Stimulated activated CD8-positive, alpha-beta memory T cell treated with anti-CD3 and anti-CD28 coated beads, Interleukin-7, amount 100 ng/mL, for 1 hour (primary cell): Measurements from ENCODE around the gene INPP4B.
"Not testable (repeated sequence)": the region's sequence is repeated elsewhere in the genome, so short reads cannot be mapped to it uniquely, and the experiment has no call there.

Experiments used
- DNase-seq, 2 donors: peaks; one replicate each; pipeline ENCODE4 v3.0.0-alpha.2; 2020; ENCODE audit warnings: low read depth in 2 of 2

INPP4B gene

GRCh38 chr4:142683997-142684396 lies 162.1 kb downstream of the INPP4B start:
- no peak for DNase-seq

GRCh38 chr4:142683503-142683902 lies 162.6 kb downstream of the INPP4B start:
- no peak for DNase-seq

DNA sequence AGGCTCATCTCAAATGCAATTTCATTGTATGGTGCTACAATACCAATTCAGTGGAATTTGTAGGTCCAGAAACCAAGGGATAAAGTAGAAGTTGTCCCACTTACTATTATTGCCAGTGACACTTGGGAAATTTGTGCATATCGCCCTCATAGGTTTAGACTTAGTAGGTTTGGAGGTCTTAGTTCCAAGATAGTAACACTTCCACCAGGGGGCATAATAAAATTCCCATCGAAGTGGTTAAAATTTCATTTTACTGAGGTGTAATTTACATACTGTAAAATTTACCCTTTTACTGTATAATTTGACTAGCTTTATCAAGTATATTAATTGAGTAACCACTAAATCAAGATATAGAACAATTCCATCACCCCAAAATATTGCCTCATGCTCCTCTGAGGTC lies 174.6 kb downstream of the INPP4B start:
- DNase-seq, result no peak

DNA sequence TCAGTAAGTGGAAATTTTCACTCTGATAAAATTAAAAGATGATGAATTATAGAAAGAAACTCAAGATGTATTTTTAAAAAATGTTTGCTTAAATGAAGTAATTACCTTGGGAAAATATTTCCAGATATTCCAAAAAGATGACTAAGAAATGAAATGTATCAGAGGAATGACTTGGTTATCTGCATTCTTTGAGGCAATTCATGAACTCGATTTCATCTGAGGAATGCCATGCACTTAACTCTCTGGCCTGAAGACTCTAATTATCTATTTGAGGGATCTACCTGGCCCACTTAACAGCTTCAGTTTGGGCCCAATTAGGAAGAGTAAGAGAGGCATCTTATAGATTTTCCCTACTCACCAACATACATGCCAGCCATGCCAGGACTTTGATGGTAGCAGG lies 182.3 kb downstream of the INPP4B start:
- no peak for DNase-seq

DNA sequence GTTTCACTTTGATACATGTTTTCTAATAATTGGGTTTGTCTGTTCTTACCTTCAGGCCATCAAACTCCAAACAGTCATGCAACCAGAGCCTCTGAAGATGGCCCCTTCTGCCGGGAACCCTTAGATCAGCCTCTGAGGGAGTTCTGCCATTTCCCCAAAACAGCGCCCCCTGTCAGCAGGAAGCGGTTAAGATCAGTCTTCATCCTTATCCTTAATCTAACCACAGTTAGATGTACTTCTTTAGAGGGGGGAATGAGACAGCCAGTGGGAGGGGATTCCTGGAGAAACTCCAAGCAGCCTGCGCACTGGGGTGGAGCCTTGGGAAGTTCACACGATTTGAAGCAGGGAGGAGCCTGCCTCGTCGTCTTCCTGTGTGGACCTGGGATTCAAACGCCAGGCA lies 185.4 kb downstream of the INPP4B start:
- DNase-seq, result no peak

DNA sequence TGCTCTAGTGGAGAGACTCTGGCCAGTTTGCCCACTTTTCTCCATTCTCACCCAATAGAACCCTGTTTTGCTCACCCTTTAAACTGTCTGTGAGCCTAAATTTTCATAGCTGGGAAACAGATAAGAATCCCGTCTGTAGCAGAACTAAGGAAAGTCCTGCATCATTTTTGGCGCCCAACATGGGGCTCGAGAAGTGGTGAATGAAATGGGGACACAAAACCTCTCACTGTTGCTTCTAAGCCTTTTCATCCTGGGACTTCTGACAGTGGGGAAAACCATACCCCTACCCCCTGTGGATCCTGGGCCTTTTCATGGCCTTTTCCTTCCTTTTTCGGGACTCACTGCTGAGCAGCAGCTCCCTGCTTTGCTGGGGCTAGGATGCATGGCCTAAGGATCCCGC lies 189.9 kb downstream of the INPP4B start:
- no peak for DNase-seq

DNA sequence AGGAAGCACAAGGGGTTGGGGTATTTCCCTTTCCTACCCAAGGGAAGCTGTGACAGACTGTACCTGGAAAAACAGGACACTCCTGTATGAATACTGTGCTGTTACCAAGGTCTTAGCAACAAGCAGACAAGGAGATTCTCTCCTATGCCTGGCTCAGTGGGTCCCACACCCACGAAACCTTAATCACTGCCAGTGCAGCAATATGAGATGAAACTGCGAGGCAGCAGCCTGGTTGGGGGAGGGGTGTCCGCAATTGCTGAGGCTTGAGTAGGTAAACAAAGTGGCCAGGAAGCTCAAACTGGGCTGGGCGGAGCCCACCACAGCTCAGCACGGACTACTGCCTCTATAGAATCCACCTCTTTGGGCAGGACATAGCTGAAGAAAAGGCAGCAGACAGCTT lies 197.7 kb downstream of the INPP4B start:
- no peak for DNase-seq

DNA sequence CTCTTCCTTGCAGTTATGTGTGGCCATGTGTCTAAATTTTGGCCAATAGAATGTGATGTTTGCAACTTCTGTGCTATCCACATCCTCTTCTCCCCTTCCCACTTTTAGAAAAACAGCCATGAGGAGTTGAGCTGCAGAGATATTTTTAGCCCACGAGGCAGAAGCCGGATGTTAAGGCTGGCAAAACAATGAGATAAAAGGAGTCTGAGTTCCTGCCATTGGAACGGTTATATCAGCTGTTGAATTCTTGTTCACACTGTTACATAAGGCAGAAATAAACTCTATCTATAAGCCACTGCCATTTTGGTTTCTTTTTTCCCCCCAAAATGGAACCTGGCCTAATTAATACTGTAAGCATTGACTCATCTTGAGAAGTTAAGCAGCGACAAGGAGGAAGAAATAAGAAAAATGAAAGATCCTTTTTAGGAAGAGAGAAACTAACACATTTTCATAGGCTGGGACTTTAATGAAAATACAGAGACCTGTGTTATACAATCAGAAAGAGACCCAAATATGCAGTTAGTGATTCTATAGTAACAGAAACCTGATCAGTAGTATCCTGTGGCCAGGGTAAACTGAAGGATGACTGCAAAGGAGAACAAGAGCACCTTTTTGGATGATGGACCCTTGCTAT lies 200.5 kb downstream of the INPP4B start:
- DNase-seq, result no peak

DNA sequence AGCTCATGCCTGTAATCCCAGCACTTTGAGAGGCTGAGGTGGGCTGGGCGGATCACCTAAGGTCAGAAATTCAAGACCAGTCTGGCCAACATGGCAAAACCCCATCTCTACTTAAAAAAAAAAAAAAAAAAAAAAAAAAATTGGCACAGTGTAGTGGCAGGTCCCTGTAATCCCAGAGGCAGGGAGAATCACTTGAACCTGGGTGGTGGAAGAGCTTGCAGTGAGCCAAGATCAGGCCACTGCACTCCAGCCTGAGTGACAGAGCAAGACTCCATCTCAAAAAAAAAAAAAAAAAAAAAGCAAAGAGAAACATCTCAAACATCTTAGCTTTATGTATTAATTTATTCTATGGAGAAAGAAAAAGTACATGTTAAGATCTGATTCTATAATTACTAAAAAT lies 201.5 kb downstream of the INPP4B start:
- not testable (repeated sequence) for DNase-seq

- no peak for DNase-seq
Measured at GRCh38 chr4:142637614-142638013, 208.5 kb downstream of the INPP4B start.

DNA sequence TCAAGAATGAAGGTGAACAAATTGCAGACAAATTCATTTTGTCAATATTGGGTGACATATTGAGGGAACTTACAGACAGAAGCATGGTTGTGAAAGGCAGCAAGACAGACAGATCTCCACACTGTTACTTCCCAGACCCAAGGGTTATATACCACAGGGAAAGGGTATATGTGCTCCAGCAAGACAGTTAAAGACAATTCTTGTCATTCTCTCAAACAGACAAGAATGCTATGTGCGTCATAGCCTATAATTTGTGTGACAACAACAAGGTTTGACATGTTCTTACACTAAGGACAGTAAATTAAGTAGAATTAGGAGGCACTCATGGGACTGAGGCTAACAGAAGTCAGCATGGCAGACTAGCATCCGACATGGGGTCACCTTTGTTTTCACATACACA lies 214.3 kb downstream of the INPP4B start:
- no peak for DNase-seq

DNA sequence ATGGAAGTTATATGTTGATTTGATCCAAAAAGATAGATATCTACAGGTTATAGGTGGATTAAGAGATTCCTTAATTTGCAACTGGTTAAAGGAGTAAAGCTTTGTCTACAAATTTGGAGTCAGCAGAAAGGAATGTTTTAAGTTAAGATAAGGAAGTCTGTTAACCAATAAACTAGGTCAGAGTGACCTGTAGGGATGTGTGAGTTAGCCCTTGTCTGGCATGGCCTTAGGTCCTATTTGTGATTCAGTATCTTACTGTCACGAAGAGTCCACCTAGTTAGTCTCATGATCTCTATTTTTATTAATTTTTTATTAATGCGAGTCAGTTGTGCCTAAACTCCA lies 230.8 kb downstream of the INPP4B start:
- DNase-seq, result no peak

GRCh38 chr4:142614621-142615323 lies 231.3 kb downstream of the INPP4B start:
- DNase-seq, result no peak

GRCh38 chr4:142607976-142608375 lies 238.1 kb downstream of the INPP4B start:
- DNase-seq, result no peak

DNA sequence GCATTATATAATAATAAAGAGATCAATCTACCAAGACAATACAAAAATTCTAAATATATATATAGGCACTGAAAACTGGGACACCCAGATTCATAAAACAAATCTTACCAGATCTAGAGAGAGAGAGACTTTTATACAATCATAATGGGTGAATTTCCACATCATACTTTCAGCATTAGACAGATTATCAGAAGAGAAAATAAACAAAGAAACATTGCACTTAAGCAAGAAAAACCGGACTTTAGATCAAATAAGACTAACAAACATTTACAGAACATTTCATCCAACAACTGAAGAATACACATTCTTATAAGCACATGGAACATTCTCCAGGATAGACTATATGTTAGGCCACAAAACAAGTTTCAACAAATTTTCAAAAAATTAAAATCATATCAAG lies 245.1 kb downstream of the INPP4B start:
- no peak for DNase-seq

- no peak for DNase-seq
Measured at GRCh38 chr4:142598132-142598531, 248.0 kb downstream of the INPP4B start.

DNA sequence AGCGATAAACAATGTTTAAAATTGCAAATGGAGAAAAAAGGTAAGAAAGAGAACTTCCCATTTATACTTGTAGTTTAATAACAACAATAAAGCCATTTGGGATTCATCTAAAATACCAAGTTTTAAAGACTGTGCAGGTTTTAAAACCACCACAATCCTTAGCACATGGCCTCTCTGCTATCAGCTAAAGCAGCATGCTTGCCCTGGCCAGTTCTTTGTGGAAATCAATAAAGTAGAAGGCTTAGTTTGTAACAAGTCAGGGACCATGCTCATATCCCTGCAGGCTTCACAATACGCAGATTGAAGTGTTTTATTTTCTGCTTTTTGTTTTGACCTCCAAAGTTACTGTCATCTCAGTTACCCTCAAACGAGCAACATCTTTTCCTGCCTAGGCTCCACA lies 249.5 kb downstream of the INPP4B start:
- DNase-seq, result no peak

DNA sequence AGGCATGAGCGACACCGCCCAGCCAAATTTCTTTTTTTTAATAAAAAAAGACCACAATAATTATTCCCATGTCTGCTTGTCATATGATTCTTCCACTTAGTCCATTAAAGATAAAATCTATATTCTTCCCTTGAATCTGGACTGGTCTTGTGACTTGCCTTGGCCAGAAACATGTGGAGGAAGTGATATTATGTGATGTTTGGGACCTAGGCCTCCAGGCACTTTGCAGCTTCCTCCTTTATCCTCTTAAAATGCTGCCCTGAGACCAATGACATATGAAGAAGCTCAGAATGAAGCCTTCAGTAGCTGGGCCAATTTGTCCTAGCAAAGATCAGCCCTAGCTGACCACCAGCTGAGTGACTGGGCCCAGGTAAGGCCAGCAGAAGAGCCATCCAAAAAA lies 250.0 kb downstream of the INPP4B start:
- DNase-seq, result no peak

DNA sequence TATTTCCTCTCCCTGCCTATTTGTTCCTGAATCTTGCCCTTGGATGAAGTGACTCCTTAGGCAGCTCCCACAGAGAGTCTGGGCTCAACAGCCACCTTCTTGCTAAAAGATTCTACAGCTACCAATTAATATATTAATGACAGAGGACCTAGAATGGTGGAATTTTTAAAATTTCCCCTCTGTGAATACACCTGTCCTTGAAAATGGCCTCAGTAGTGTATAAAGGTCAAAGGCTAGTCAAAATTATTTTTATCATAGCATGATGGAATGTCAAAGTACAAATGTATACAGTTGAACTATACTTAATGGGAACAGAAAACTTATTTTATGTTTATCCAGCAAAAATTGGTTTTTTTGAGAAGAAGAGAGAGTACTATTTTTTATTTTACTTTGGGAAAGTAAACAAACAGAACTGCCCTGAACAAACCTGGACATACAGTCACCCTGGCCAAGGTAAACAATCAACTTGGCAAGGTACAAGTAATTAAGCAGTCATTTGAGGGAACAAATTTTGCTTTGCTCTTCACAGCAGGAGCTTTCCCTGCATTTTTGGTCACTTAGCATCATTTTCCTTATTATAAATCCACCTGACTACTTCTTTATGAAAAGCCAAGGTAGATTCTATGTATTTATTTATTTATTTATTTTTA lies 250.8 kb downstream of the INPP4B start:
- DNase-seq, result no peak

DNA sequence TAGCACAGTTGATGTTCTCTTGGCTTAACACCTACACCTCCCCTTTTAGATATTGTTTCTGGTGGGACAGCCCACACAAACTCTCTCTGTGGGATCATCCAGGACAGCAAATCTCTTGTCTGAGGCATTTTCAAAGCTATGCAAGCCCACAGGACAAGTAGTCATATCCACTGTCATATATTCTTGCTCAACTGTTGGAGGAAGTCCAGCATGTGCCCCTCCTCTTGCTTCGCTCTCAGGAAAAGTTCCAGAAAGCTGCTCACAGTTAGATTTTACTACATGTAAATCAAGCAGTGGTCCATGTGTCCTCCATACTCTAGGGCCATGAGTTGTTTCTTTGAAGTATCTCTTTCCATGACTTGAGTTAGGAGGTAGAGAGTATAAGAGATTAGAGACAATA lies 260.7 kb downstream of the INPP4B start:
- no peak for DNase-seq

DNA sequence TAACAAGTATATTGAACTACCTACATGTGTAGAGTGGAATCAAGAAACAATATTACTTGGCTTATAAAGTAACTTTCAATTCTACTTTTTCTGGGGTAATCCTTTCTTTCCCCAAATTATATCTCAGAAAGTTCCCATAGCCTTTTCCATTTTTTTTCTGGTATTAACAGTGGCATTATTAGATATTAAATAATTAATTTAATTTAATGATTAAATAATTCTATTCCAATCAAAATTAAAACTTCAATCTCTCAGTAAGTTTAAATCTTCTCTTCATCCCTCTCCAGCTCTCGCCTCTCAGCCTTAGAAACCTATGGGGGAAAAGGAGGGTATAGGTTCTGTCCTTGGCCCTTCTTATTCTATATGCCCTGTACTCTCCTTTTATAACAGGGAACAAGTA lies 262.4 kb downstream of the INPP4B start:
- DNase-seq, result no peak

DNA sequence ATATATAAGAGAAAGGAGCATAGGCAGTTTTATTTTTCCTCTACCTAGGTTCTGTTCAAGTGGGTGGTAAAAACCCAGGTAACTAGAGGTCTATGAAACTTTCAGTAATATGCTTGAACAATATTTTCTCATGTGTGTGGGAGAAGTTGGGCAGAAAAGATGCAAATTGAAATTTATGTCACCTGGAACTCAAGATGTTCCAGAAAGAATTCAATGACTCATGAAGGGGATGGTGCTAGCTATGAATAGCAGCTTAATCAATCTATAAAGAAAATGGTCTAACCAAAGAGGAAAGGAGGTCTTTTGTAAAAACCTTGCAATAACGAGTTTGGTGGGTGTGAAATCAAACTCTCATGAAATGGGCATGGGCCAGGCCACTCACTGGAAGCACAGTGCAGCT lies 263.8 kb downstream of the INPP4B start:
- no peak for DNase-seq

GRCh38 chr4:142581881-142582280 lies 264.2 kb downstream of the INPP4B start:
- no peak for DNase-seq
